ENCODE measurements around the gene CACNA1D.

CACNA1D gene

GRCh38 chr3:53795789-53796560 is 301.6 kb downstream of the CACNA1D start:
- no peak for DNase-seq

GRCh38 chr3:53798144-53798543 is 303.7 kb downstream of the CACNA1D start:
- no peak for DNase-seq

- no peak for DNase-seq
Measured at GRCh38 chr3:53799338-53799865, 305.0 kb downstream of the CACNA1D start.

GRCh38 chr3:53800041-53800906 is 305.9 kb downstream of the CACNA1D start:
- no peak for DNase-seq

GRCh38 chr3:53801319-53801718 is 306.9 kb downstream of the CACNA1D start:
- DNase-seq: no peak

GRCh38 chr3:53802256-53802880 is 308.0 kb downstream of the CACNA1D start:
- no peak for DNase-seq

GRCh38 chr3:53803124-53803815 is 308.9 kb downstream of the CACNA1D start:
- no peak for DNase-seq

- no peak for DNase-seq
Measured at GRCh38 chr3:53803816-53804695, 309.6 kb downstream of the CACNA1D start.

- no peak for DNase-seq
Measured at GRCh38 chr3:53804697-53805462, 310.5 kb downstream of the CACNA1D start.

GRCh38 chr3:53805463-53806159 is 311.2 kb downstream of the CACNA1D start:
- no peak for DNase-seq

- DNase-seq: no peak
Measured at GRCh38 chr3:53806182-53807116, 312.0 kb downstream of the CACNA1D start.

GRCh38 chr3:53807117-53807810 is 312.9 kb downstream of the CACNA1D start:
- no peak for DNase-seq

- no peak for DNase-seq
Measured at GRCh38 chr3:53808496-53808895, 314.1 kb downstream of the CACNA1D start.

GRCh38 chr3:53809267-53809666 is 314.9 kb downstream of the CACNA1D start:
- DNase-seq: no peak

- no peak for DNase-seq
Measured at GRCh38 chr3:53809764-53810400, 315.5 kb downstream of the CACNA1D start.

- no peak for DNase-seq
Measured at GRCh38 chr3:53811143-53811927, 316.9 kb downstream of the CACNA1D start.

GRCh38 chr3:53812434-53812833 is 318.0 kb downstream of the CACNA1D start:
- no peak for DNase-seq

Data from activated naive CD4-positive, alpha-beta T cell treated with Interleukin-2 at 50 U/mL for 16 hours (primary cell).